ENCODE data around the gene LRRK2.
"Not testable (repeated sequence)": the region's sequence is repeated elsewhere in the genome, so short reads cannot be mapped to it uniquely, and the experiment has no call there.

The LRRK2 gene

GRCh38 chr12:40248585-40249297, 23.9 kb downstream of the LRRK2 start:
- no peak for DNase-seq (ENCODE audit: low spot score)

GRCh38 chr12:40250652-40251051, 25.9 kb downstream of the LRRK2 start:
- DNase-seq (ENCODE audit: low spot score): not testable (repeated sequence)

GRCh38 chr12:40253936-40254335, 29.1 kb downstream of the LRRK2 start:
- no peak for DNase-seq (ENCODE audit: low spot score)

- DNase-seq (ENCODE audit: low spot score): no peak
Measured at GRCh38 chr12:40254455-40255085, 29.8 kb downstream of the LRRK2 start.

GRCh38 chr12:40258371-40258770, 33.6 kb downstream of the LRRK2 start:
- DNase-seq (ENCODE audit: low spot score): no peak

GRCh38 chr12:40261937-40262336, 37.1 kb downstream of the LRRK2 start:
- DNase-seq (ENCODE audit: low spot score): no peak

GRCh38 chr12:40262657-40263056, 37.9 kb downstream of the LRRK2 start:
- no peak for DNase-seq (ENCODE audit: low spot score)

GRCh38 chr12:40263616-40264409, 39.0 kb downstream of the LRRK2 start:
- no peak for DNase-seq (ENCODE audit: low spot score)

- DNase-seq (ENCODE audit: low spot score): no peak
Measured at GRCh38 chr12:40271981-40272664, 47.3 kb downstream of the LRRK2 start.

GRCh38 chr12:40281791-40282364, 57.1 kb downstream of the LRRK2 start:
- DNase-seq (ENCODE audit: low spot score): no peak

- DNase-seq (ENCODE audit: low spot score): no peak
Measured at GRCh38 chr12:40286583-40286982, 61.8 kb downstream of the LRRK2 start.

- DNase-seq (ENCODE audit: low spot score): no peak
Measured at GRCh38 chr12:40287369-40287975, 62.7 kb downstream of the LRRK2 start.

GRCh38 chr12:40292788-40293429, 68.1 kb downstream of the LRRK2 start:
- DNase-seq (ENCODE audit: low spot score): no peak

- DNase-seq (ENCODE audit: low spot score): no peak
Measured at GRCh38 chr12:40298341-40298740, 73.5 kb downstream of the LRRK2 start.

- DNase-seq (ENCODE audit: low spot score): no peak
Measured at GRCh38 chr12:40300490-40300889, 75.7 kb downstream of the LRRK2 start.

GRCh38 chr12:40309001-40309400, 84.2 kb downstream of the LRRK2 start:
- DNase-seq (ENCODE audit: low spot score): no peak

- DNase-seq (ENCODE audit: low spot score): no peak
Measured at GRCh38 chr12:40310211-40310610, 85.4 kb downstream of the LRRK2 start.

- no peak for DNase-seq (ENCODE audit: low spot score)
Measured at GRCh38 chr12:40312196-40312595, 87.4 kb downstream of the LRRK2 start.

- no peak for DNase-seq (ENCODE audit: low spot score)
Measured at GRCh38 chr12:40312982-40313576, 88.3 kb downstream of the LRRK2 start.

GRCh38 chr12:40313928-40314327, 89.1 kb downstream of the LRRK2 start:
- DNase-seq (ENCODE audit: low spot score): no peak

GRCh38 chr12:40314927-40315326, 90.1 kb downstream of the LRRK2 start:
- no peak for DNase-seq (ENCODE audit: low spot score)
